HCT116 (cell line): ENCODE data around the gene NOX3.

ENCODE experiments used
- CTCF ChIP-seq, 3 experiments: fragments of 200-600 bp in 1 of 3; sonication (generic) in 1 of 3; IDR thresholded peaks in 2 of 3; conservative IDR thresholded peaks in 1 of 3; 2 replicates each; pipeline ENCODE4 v1.5.1; 2012 to 2017; ENCODE audit warnings: low read depth in 2 of 3, low read length in 2 of 3, antibody characterized with exemption in 1 of 3, borderline replicate concordance in 1 of 3, control low read depth in 1 of 3, mild to moderate bottlenecking in 1 of 3, mixed read lengths in 1 of 3, mixed run types in 1 of 3, moderate library complexity in 1 of 3; ENCODE audit not compliant: insufficient read depth in 1 of 3
- EGR1 ChIP-seq: IDR thresholded peaks from 2 replicates; pipeline ENCODE4 v1.6.1; 2012; ENCODE audit warnings: low read depth
- POLR2A ChIP-seq: IDR thresholded peaks from 2 replicates; pipeline ENCODE4 v1.7.0; 2011; ENCODE audit warnings: borderline replicate concordance; ENCODE audit not compliant: insufficient read depth, insufficient read length; ENCODE audit errors: extremely low read depth

- TF ChIP-seq CTCF (IDR thresholded peaks at IDR 0.05 in 2 of 3, conservative IDR thresholded peaks at IDR 0.05 in 1 of 3; ENCODE audit: borderline replicate concordance in 1 of 3, insufficient read depth in 1 of 3, low read depth in 2 of 3, low read length in 2 of 3) (no peak), POLR2A (no peak), EGR1 (no peak)
Observed at GRCh38 chr6:155420492-155420891, 35.1 kb downstream of the NOX3 start.
